AG10803 (cell line): Measurements from ENCODE around the gene COQ9.
A peak's percentile ranks its signal among the peaks of the same experiment; 100 is the strongest.

Experiments used
- DNase-seq: peaks from one replicate; pipeline ENCODE4 v3.0.0; 2010; ENCODE audit warnings: low read depth
- H3K4me3 ChIP-seq: 2 replicates; pipeline ENCODE4 v1.5.1; 2011; ENCODE audit warnings: mild to moderate bottlenecking, low read length, control low read depth
- CTCF ChIP-seq: conservative IDR thresholded peaks from 2 replicates; pipeline ENCODE4 v1.5.1; 2011; ENCODE audit warnings: mild to moderate bottlenecking, low read length, control low read depth, inconsistent platforms

The COQ9 gene

GRCh38 chr16:57416084-57416483 is 31.2 kb upstream of the COQ9 start:
- no peak for TF ChIP-seq CTCF
- DNase-seq = no peak
- H3K4me3 ChIP-seq = no peak overlapping the region

GRCh38 chr16:57419506-57419905 is 27.8 kb upstream of the COQ9 start:
- DNase-seq = no peak
- TF ChIP-seq CTCF = no peak
- no peak overlapping the region for H3K4me3 ChIP-seq

- peak; percentile 85 for TF ChIP-seq CTCF
- peak; percentile 53 for DNase-seq
- H3K4me3 ChIP-seq = no peak overlapping the region
Measured at GRCh38 chr16:57422026-57422944, 25.0 kb upstream of the COQ9 start.

GRCh38 chr16:57423152-57423551 is 24.1 kb upstream of the COQ9 start:
- no peak overlapping the region for H3K4me3 ChIP-seq
- DNase-seq = no peak
- no peak for TF ChIP-seq CTCF

GRCh38 chr16:57424583-57424982 is 22.7 kb upstream of the COQ9 start:
- H3K4me3 ChIP-seq = no peak overlapping the region
- TF ChIP-seq CTCF = no peak
- no peak for DNase-seq

- no peak for DNase-seq
- no peak overlapping the region for H3K4me3 ChIP-seq
- TF ChIP-seq CTCF = no peak
Measured at GRCh38 chr16:57426356-57426755, 20.9 kb upstream of the COQ9 start.

- no peak for DNase-seq
- no peak for TF ChIP-seq CTCF
- H3K4me3 ChIP-seq = no peak overlapping the region
Measured at GRCh38 chr16:57427307-57427706, 20.0 kb upstream of the COQ9 start.
